Panc1 (cell line): ENCODE results near the gene INPP4A. TPM values are rescaled to one million over a fixed set of nuclear protein-coding genes. Genes with fewer than 3 reads are reported as not detected.

Source experiments
- ATAC-seq: fragments of 200-7000 bp; cut with Tn5 transposase; 2 replicates; pipeline ENCODE4 v1.9.1; 2020; ENCODE audit warnings: mild to moderate bottlenecking, moderate library complexity
- BruUV-seq: library from RNA; stranded (reverse); fragments of 400-500 nt; replicated peaks from 2 replicates; lab custom pipeline; 2021; lab: Mats Ljungman, UMichigan
- CTCF ChIA-PET: fragments of 300-600 bp; sonication (Branson Sonifier 250); formaldehyde crosslinking; loops from one replicate; lab custom pipeline; 2022; ENCODE audit warnings: antibody characterized with exemption; lab: Charles Lee
- POLR2A ChIA-PET: fragments of 300-600 bp; sonication (Branson Sonifier 250); formaldehyde crosslinking; loops from one replicate; lab custom pipeline; 2022; ENCODE audit warnings: antibody characterized with exemption; lab: Charles Lee
- DNase-seq: peaks from one replicate; pipeline ENCODE4 v3.0.0-alpha.2; 2010; ENCODE audit warnings: low read depth, low spot score
- H3K27ac ChIP-seq: 2 replicates; pipeline ENCODE4 v1.5.1; 2011; ENCODE audit warnings: mild to moderate bottlenecking, low read length, inconsistent platforms
- H3K27me3 ChIP-seq: fragments of 200-500 bp; sonication (Bioruptor generic); 2 replicates; pipeline ENCODE4 v1.6.0; 2014; ENCODE audit warnings: low read length, inconsistent platforms; ENCODE audit not compliant: control insufficient read depth, insufficient read depth
- H3K36me3 ChIP-seq: fragments of 200-500 bp; sonication (Bioruptor generic); 2 replicates; pipeline ENCODE4 v1.5.1; 2014; ENCODE audit warnings: inconsistent platforms, mild to moderate bottlenecking, low read length, moderate library complexity; ENCODE audit not compliant: control insufficient read depth, insufficient read depth
- H3K4me1 ChIP-seq: 2 replicates; pipeline ENCODE4 v1.5.1; 2011; ENCODE audit warnings: inconsistent platforms, mild to moderate bottlenecking, low read length, moderate library complexity; ENCODE audit not compliant: control insufficient read depth, insufficient read depth
- H3K4me3 ChIP-seq, 2 experiments: 2 replicates each; pipeline ENCODE4 v1.5.1; 2011 to 2012; ENCODE audit warnings: low read depth in 2 of 2, low read length in 2 of 2, mild to moderate bottlenecking in 2 of 2, inconsistent platforms in 1 of 2, moderate library complexity in 1 of 2
- H3K9me3 ChIP-seq: fragments of 200-500 bp; sonication (Bioruptor generic); 2 replicates; pipeline ENCODE4 v1.5.1; 2014; ENCODE audit warnings: low read depth, mild to moderate bottlenecking, inconsistent platforms, low read length, moderate library complexity; ENCODE audit not compliant: control insufficient read depth, insufficient read depth
- POLR2AphosphoS5 ChIP-seq: IDR thresholded peaks from 2 replicates; pipeline ENCODE4 v1.6.1; 2012; ENCODE audit warnings: mild to moderate bottlenecking, low read depth, low read length, moderate library complexity
- SIN3A ChIP-seq: IDR thresholded peaks from 2 replicates; pipeline ENCODE4 v1.6.1; 2012; ENCODE audit warnings: low read depth, mild to moderate bottlenecking, low read length, moderate library complexity, borderline replicate concordance; ENCODE audit not compliant: insufficient read depth
- TCF7L2 ChIP-seq: IDR thresholded peaks from 2 replicates; pipeline ENCODE4 v1.6.1; 2011; ENCODE audit warnings: mild to moderate bottlenecking, low read depth, low read length, inconsistent platforms
- in situ Hi-C: cut with HindIII; loops from 2 replicates; pipeline ENCODE4 v1.10.0; 2016; ENCODE audit warnings: low sequenced_read_pairs, low pct_unique_long_range_greater_than_20kb
- intact Hi-C: fragments of 100-400 bp; cut with micrococcal nuclease; formaldehyde crosslinking; loops from one replicate; pipeline ENCODE4 v1.10.0; 2022; ENCODE audit not compliant: unreplicated experiment
- total RNA-seq: library from RNA; stranded (reverse); gene quantifications from one replicate; pipeline ENCODE4 v1.2.1, GENCODE V29; 2021; ENCODE audit not compliant: unreplicated experiment
- TF ChIP-seq, protein P1 (sequence below): fragments of 450-650 bp; IDR thresholded peaks from 2 replicates; pipeline ENCODE4 v1.5.1; 2017; ENCODE audit warnings: mild to moderate bottlenecking
- TF ChIP-seq, protein P2 (sequence below), 2 experiments: IDR thresholded peaks; 2 replicates each; pipeline ENCODE4 v1.6.1; 2011 to 2012; ENCODE audit warnings: low read depth in 2 of 2, control low read depth in 1 of 2, low read length in 1 of 2, mild to moderate bottlenecking in 1 of 2, moderate library complexity in 1 of 2; ENCODE audit not compliant: insufficient read depth in 1 of 2

The INPP4A gene
- total RNA-seq, 1 experiment from 2014 or later: 22.9 TPM

DNA sequence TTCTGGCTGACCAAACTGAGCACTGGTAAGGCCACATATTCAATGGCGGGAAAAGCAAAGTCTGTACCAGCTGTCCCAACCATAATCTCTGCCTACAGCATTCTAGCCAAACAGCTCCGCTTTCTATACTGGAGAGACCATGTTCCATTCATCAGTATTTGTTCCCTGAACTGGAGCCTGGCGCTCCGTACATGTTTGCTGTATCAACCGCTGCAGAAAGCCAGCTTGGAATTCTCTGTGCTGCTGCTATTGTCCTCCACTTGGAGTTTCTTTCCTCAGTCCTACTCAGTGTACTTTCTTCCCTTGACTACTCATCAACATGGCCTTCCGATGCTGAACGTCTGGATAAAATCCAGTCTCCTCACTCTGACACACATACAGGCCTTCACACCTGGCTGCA lies 161.8 kb downstream of the INPP4A start:
- BruUV-seq: no TSS peak
- TF ChIP-seq, protein P1, sequence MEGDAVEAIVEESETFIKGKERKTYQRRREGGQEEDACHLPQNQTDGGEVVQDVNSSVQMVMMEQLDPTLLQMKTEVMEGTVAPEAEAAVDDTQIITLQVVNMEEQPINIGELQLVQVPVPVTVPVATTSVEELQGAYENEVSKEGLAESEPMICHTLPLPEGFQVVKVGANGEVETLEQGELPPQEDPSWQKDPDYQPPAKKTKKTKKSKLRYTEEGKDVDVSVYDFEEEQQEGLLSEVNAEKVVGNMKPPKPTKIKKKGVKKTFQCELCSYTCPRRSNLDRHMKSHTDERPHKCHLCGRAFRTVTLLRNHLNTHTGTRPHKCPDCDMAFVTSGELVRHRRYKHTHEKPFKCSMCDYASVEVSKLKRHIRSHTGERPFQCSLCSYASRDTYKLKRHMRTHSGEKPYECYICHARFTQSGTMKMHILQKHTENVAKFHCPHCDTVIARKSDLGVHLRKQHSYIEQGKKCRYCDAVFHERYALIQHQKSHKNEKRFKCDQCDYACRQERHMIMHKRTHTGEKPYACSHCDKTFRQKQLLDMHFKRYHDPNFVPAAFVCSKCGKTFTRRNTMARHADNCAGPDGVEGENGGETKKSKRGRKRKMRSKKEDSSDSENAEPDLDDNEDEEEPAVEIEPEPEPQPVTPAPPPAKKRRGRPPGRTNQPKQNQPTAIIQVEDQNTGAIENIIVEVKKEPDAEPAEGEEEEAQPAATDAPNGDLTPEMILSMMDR: no peak
- TF ChIP-seq TCF7L2 (no peak), POLR2AphosphoS5 (no peak), SIN3A (no peak)
- TF ChIP-seq, protein P2, sequence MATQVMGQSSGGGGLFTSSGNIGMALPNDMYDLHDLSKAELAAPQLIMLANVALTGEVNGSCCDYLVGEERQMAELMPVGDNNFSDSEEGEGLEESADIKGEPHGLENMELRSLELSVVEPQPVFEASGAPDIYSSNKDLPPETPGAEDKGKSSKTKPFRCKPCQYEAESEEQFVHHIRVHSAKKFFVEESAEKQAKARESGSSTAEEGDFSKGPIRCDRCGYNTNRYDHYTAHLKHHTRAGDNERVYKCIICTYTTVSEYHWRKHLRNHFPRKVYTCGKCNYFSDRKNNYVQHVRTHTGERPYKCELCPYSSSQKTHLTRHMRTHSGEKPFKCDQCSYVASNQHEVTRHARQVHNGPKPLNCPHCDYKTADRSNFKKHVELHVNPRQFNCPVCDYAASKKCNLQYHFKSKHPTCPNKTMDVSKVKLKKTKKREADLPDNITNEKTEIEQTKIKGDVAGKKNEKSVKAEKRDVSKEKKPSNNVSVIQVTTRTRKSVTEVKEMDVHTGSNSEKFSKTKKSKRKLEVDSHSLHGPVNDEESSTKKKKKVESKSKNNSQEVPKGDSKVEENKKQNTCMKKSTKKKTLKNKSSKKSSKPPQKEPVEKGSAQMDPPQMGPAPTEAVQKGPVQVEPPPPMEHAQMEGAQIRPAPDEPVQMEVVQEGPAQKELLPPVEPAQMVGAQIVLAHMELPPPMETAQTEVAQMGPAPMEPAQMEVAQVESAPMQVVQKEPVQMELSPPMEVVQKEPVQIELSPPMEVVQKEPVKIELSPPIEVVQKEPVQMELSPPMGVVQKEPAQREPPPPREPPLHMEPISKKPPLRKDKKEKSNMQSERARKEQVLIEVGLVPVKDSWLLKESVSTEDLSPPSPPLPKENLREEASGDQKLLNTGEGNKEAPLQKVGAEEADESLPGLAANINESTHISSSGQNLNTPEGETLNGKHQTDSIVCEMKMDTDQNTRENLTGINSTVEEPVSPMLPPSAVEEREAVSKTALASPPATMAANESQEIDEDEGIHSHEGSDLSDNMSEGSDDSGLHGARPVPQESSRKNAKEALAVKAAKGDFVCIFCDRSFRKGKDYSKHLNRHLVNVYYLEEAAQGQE (IDR thresholded peaks at IDR 0.05; ENCODE audit: insufficient read depth in 1 of 2, low read depth in 2 of 2, low read length in 1 of 2): no peak
- in situ Hi-C loops: no loop called here
- Histone ChIP-seq H3K4me3 (no peak overlapping the region), H3K27me3 (no peaks in the 10 kb centered on the region), H3K27ac (no peak overlapping the region), H3K36me3 (peaks cover 20% of the 10 kb centered on the region), H3K4me1 (peaks cover 22% of the 10 kb centered on the region), H3K9me3 (no peaks in the 10 kb centered on the region)
- DNase-seq (no peak), ATAC-seq (no peak)
- ChIA-PET POLR2A (no interaction called here), CTCF (no interaction called here)
- intact Hi-C loops: no loop called here

DNA sequence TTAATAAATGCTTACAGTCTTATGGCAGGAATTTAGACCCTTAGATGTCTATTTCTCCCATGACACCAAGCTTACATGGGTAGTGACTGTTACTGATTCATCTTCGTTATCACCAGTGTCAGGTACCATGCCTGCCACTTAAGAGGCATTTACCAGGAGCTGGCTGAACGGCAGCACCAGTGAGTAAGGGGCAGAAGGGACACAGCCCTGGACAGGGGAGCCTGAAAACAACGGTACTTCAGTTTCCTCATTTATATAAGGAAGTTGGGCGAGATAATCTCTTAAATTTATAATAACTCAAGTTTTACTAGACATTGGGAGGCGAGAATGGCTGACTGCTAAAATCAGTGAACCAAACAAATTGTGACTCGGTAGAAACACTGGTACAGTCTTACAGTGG lies 162.4 kb downstream of the INPP4A start:
- H3K9me3 ChIP-seq: no peaks in the 10 kb centered on the region
- CTCF ChIA-PET: no interaction called here
- POLR2A ChIA-PET: no interaction called here
- DNase-seq (no peak), ATAC-seq (no peak)
- intact Hi-C loops: no loop called here
- no TSS peak for BruUV-seq
- no peaks in the 10 kb centered on the region for H3K27me3 ChIP-seq
- TF ChIP-seq SIN3A: no peak
- TF ChIP-seq TCF7L2: no peak
- TF ChIP-seq, protein P2 (IDR thresholded peaks at IDR 0.05; ENCODE audit: insufficient read depth in 1 of 2, low read depth in 2 of 2, low read length in 1 of 2): no peak
- TF ChIP-seq, protein P1: no peak
- TF ChIP-seq POLR2AphosphoS5: no peak
- in situ Hi-C loops: no loop called here
- H3K36me3 ChIP-seq: peaks cover 21% of the 10 kb centered on the region
- H3K4me1 ChIP-seq: peaks cover 22% of the 10 kb centered on the region
- peak overlapping the region; percentile 96 for H3K27ac ChIP-seq
- H3K4me3 ChIP-seq: peak overlapping the region; percentile 98
